ENCODE results near the gene KLHL40.

KLHL40 gene

DNA sequence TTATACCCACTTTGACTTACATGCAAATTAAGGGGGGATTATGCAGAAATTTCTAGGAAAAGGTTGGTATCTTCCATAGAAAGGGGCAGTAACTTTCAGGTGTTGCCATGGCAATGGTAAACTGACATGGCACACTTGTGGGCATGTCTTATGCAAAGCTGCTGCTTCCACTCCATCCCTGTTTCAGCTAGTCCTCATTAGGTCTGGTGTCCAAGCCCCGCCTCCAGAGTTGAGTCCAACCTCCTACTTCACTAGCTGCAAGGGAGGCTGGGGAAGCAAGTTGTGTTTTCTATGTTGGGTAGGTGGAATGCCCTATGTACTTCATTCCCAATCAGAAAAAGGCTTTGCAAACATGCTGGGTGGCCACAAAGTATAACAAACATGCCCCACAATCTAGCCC is 14.7 kb upstream of the KLHL40 start:
- no peak for DNase-seq (ENCODE audit: low spot score)

DNA sequence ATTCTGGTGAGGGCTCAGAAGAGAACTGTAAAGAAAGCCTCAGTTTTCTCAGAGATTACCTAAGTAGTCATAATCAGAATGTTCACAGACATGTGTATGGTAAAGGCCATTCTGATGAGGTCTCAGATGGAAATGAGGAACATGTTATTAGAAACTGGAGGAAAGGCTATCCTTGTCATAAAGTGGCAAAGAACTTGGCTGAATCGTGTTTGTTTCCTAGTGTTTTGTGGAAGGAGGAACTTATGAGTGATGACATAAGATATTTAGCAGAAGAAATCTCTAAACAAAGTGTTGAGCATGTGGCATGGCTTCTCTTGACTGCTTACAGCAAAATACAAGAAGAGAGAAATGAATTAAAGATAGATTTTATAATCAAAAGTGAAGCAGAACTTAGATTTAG is 12.8 kb upstream of the KLHL40 start:
- no peak for DNase-seq (ENCODE audit: low spot score)

DNA sequence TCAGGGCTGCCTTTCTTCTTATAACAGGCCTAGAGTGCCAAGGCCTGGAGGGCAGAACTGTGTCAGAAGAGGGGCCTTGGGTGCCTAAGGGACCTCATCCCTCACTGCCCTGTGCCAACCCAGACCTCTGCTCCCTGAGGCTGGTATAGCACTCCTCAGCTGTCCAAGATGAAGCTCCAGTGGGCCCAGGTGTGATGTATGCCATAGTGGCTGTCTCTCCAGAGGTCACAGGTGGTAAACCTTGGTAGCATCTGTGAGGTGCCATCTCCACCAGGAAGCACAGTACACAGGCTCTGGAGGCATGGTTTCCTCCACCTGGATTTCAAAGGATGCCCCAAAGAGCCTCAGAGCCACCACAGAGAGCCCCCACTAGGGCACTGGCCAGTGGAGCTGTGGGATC is 12.3 kb upstream of the KLHL40 start:
- DNase-seq (ENCODE audit: low spot score), result no peak

DNA sequence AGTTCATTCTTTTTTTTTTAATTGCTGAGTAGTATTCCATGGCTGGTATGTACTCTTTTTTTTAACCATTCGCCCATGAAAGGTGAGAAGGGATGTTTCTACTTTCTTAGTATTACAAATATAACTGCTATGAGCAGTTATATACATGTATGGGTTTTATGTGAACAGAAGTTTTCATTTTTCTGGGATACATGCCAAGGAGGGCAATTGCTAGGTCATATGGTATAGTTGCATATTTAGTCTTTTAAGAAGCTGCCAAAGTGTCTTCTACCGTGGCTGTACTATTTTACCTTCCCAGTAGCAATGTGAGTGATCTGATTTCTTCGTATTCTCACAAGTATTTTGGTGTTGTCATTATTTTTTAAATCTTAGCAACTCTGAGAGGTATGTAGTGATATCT is 11.2 kb upstream of the KLHL40 start:
- DNase-seq (ENCODE audit: low spot score), result no peak

DNA sequence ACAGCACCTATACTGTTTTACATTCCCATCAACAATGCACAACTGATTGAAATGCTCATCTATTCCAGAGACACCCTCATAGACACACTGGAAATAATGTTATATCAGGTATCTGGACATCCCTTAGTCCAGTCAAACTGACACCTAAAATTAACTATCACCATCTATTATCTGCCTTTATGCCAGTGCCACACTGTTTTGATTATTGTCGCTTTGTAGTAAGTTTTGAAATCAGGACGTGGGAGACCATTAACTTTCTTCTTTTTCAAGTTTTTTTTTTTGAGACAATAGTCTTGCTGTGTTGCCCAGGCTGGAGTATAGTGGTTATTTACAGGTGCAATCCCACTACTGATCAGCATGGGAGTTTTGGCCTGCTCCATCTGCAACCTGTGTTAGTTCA is 9.4 kb upstream of the KLHL40 start:
- DNase-seq (ENCODE audit: low spot score), result no peak

DNA sequence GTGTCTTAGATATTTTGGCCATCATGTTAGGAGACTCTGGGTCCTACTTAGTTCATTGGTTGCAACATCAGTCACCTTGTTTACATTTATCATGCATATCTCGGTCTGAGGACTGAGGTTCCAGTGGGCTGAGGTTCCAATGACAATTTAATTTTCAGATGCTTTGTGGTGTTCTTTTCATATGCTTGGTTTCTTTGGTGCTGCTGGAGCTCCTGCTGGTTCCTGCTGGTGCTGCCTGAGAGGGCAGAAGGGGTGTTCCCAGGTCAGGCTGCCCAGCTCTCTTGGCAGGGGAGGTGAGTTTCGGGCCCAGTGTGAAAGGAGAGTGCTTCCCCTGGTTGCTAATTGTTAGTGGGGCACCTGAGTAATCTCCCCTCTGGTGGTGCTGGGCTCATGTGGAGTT is 6.9 kb upstream of the KLHL40 start:
- DNase-seq (ENCODE audit: low spot score), result no peak

DNA sequence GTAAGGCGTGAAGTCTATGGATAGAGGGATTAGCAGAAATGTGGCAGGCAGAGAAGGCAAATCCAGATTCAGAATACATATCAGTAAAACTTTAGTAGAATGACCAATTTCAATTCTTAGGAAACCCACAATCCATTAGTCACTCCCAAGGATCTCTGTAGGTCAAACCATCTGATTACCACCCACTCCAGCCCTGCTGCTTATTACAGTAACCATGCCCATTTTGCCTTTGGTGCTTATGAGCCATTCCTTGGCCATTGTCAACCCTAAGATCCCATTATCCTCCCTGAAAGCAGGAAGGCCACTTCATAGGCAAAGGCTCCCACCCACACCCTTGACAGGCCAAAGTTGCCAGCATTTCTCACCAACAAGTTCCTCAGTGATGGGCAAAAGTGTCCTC is 5.1 kb upstream of the KLHL40 start:
- no peak for DNase-seq (ENCODE audit: low spot score)

DNA sequence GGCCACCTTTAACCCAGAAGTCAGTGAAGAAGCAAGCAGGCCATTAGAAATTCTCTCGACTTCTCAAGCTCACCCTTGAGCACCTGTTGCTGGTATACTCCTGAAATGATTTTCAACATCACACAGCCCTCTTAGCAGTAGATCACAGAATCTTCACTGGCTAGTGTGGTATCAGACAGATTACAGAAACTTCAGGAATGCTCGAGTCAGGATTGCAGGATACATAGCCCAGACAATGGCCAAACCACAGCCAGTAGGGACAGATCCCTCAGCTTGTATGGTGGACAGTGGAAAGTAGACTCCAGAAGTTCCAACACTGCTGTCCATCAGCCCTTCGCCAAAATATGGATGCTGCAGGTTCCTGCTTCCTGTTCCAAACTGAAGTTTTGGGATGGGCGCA is 4.5 kb upstream of the KLHL40 start:
- no peak for DNase-seq (ENCODE audit: low spot score)

DNA sequence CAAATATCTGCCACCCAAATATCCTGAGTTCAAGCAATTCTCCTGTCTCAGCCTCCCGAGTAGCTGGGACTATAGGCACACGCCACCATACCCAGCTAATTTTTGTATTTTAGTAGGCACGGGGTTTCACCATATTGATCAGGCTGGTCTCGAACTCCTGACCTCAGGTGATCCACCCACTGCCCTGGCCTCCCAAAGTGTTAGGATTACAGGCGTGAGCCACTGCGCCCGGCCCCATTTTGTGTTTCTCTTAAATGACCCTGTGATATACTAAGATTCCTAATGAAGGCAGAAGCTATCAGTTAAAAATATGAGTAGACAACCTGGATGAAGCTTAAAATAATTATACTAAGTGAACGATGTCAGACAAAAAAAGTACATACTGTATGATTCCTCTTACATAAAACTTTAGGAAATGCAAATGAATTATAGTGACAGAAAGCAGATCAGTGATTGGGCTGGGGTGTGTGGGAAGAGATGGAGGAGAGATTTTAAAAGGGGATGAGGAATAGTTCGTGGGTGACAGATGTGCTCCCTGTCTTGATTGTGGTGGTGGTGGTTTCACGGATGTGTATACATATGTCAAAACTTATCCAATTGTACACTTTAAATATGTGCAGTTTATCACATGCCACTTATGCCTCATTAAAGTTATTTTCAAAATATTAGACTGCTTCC is 3.8 kb upstream of the KLHL40 start:
- DNase-seq (ENCODE audit: low spot score), result no peak

DNA sequence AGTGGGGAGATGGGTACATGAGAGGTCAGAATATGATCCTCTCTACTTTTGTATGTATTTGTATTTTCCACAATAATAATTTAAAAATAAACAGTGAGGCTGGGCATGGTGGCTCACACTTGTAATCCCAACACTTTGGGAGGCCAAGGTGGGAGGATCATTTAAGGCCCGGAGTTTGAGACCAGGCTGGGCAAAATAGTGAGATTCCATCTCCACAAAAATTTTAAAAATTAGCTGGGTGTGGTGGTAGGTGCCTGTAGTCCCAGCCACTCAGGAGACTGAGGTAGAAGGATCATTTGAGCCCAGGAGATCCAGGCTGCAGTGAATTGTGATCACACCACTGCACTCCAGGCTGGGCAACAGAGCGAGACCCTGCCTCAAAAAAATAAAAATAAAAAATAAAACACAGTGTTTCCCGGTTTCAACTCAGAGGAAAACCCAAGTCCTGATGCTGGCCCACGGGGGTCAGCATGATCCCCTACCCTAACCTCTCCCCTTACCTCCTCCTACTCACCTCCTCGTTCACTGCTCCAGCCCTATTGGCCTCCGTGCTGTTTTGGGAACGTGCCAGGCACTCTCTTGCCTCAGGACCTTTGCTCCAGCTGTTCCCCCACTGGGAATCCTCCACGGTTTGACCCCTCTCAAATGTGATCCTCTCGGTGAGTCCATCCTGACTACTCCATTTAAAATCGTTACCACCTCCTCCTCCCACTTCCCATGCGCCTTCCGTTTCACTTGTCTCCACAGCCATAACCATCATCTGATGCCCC is 2.9 kb upstream of the KLHL40 start:
- no peak for DNase-seq (ENCODE audit: low spot score)

DNA sequence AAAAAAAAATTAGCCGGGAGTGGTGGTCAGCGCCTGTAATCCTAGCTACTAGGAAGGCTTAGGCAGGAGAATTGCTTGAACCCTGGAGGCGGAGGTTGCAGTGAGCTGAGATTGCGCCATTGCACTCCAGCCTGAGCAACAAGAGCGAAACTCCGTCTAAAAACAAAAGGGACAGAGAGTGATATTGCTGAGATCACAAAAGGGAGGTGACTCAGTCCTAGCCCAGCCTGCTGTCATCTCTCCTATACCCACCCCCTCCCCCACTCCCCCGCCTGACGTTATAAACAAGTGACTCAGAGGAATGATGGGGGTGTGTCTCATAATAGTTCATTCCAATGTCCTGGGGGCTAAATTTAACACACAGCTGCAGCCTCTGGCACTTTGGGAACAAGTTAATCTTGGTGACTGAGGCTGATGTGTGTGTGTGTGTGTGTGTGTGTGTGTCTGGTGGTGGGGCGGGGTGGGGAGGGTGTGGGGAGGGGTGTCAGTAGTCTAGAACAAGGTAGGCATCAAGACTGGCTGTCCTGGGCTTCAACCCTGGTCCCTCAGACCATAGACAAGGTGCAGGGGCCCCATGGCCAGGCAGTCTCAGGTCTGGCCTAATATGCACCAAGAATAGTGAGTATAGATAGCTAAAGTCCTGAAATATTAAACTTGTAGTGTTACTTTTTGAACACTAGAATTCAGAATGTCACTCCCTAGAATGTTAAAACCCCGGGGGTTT is 1.3 kb upstream of the KLHL40 start:
- peak; percentile 90 for DNase-seq (ENCODE audit: low spot score)

DNA sequence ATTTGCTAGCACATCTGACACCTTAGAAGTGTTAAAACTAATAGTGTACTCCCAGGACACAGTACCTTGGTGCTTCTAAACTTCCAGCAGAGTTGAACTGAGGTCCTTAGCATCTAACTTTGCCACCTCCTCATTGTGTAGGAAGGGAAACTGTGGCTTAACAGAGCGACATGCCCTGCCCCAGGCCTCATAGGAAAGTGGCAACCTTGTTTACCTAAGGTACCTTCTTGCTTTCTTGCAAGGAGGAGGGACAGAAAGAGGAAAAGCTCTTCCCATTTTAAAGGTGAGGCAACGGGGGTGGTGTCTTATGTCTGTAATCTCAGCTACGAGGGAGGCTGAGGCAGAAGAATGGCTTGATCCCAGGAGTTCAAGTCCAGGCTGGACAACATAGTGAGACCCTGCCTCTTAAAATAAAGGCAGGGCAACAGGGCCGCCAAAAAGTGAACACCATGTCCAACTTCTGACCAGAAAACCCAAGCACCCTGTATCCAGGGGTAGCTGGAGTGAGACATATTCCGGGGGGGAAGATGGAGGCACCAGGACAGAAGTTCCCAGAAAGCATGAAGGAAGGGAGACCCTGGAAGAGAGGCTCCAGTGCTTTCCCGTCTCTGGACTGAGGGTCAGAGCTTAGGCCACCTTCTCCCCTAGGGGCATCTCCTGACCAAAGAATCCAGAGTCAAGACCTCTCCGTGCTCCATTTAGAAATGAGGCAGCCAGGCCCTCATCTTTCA is 540 bp upstream of the KLHL40 start:
- DNase-seq (ENCODE audit: low spot score), result no peak

DNA sequence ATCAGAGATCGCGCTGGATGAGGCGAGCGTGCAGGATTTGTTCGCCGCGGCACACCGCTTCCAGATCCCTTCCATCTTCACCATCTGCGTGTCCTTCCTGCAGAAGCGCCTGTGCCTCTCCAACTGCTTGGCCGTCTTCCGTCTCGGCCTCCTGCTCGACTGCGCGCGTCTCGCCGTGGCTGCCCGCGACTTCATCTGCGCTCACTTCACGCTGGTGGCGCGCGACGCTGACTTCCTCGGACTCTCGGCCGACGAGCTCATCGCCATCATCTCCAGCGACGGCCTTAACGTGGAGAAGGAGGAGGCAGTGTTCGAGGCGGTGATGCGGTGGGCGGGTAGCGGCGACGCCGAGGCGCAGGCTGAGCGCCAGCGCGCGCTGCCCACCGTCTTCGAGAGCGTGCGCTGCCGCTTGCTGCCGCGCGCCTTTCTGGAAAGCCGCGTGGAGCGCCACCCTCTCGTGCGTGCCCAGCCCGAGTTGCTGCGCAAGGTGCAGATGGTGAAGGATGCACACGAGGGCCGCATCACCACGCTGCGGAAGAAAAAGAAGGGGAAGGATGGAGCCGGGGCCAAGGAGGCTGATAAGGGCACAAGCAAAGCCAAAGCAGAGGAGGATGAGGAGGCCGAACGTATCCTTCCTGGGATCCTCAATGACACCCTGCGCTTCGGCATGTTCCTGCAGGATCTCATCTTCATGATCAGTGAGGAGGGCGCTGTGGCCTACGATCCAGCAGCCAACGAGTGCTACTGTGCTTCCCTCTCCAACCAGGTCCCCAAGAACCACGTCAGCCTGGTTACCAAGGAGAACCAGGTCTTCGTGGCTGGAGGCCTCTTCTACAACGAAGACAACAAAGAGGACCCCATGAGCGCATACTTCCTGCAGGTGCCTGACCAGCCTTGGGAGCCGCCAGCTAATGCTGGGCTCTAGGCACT is 819 bp downstream of the KLHL40 start:
- no peak for DNase-seq (ENCODE audit: low spot score)

DNA sequence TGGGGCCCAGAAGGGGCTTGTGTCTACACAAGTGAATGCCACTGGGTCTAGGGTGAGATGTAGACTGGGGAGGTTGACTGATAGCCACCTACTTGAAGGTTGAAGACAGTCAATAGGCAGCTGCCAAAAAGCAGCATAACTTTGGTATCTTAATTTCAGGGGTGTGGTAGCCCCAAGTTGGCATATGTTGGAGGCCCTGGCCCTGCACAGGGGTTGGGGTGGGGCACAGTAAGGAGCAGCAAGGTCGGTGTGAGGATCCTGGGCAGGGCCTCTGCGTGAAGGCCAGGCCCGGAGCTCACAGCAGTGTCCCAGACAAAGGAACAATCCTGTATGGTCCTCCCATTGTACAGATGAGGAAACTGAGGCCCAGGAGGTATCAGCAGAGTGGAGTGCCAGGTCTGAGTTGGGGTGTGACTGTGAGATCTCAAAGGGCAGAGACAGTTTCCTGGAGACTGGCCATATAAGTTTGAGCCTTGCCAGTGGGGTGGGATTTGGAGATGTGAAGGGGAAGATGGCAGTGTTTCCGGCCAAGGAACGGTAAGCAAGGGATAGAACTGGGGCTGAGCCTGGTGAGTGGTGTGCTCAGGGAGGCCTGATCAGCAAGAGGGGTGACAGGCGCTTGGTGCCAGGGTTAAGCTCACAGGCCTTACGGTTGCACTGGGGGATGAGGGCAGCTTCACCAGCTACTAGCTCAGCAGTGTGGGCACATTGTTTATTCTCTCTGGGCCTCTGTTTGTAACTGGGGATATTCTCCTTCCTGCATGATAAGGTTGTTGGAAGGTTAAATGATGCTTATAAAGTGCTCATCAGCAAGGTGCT is 1.7 kb downstream of the KLHL40 start:
- DNase-seq (ENCODE audit: low spot score), result no peak

DNA sequence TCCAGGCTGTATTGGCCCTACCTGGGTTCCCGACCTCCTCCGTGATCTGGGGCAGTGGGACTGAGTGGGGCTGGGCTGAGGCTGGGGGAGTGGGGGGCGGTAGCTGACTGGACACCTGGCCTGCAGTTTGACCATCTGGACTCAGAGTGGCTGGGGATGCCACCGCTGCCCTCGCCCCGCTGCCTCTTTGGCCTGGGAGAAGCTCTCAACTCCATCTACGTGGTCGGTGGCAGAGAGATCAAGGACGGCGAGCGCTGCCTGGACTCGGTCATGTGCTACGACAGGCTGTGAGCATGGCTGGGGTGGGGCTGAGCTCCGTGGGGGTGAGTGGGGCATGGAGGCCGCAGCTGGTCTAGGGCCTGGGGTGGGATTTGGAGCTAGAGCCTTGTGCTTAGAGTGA is 2.7 kb downstream of the KLHL40 start:
- DNase-seq (ENCODE audit: low spot score), result no peak

DNA sequence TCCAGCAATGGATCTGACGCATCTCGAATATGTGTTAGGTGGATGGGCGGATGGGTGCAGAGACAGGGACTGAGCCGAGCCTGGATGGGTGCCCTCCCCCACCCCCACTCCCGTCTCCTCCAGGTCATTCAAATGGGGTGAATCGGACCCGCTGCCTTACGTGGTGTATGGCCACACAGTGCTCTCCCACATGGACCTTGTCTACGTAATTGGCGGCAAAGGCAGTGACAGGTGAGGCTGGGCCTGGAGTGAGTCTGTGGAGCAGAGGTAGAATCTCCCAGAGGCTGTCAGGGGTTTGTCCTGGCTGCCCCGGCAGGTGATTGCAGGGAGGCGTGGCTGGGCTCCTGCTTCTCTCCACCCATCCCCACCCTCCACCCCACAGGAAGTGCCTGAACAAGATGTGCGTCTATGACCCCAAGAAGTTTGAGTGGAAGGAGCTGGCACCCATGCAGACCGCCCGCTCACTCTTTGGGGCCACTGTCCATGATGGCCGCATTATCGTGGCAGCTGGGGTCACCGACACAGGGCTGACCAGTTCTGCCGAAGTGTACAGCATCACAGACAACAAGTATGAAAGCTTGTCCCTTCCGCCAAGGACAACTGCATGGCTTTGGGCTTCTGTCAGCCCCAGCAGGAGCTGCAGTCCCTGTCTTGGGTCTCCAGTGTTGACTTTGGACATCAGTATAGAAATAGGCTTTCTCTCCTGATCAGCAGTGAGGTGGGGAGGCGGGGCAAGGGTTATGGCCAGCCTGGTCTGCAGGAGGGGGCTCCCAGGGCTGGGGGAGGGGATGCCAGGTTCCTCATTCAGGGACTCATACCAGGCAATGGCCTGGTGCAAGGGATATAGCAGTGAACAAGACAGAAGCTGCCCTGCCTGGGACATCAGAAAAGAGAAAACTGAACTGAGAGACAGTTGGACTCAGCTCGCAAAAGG is 3.4 kb downstream of the KLHL40 start:
- DNase-seq (ENCODE audit: low spot score), result no peak

DNA sequence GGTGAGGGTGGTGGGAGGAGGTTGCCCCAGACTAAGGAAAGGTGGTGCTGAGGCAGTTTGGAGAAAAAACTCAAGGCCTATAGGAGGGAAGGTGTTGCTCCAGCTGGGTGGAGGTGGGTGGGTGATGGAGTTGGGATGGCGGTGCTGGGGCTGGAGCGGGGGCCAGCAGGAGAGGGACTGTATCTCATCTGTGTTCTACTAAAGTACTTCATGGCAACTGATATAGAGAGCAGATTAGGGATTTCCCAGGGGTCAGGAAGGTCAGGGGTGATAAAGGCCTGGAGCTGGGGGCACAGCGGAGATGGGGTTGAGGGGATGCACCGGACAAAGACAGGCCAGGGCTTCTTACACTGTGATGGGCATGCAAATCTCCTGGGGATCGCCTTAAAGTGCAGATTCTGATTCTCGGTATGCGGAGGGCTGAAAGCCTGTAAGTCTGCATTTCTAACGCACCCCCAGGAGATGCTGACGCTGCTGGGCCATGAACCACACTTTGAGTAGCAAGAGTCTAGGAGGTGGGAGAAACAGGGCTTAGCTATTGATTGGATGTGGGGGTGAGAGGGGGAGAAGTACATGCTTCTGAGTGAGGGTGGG is 4.2 kb downstream of the KLHL40 start:
- no peak for DNase-seq (ENCODE audit: low spot score)

DNA sequence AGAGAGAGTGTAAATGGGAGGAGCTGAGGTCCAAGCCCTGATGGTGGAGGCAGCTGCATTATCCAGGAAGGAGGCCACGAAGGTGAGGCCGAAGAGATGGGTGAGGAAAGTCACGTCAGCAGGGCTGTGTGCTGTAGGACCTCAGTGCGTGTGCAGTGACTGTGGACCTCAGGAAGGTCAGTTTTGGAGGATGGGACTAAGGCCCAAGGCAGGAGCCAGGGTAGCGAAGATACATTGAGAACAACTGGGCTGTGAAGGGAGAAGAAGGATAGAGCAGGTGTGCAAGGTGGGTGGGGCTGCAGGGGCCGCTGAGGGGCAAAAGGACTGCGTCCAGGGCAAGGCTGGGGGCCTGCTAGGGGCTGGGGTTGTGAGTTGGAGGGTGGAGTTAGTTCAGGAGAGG is 4.9 kb downstream of the KLHL40 start:
- DNase-seq (ENCODE audit: low spot score), result no peak
